HepG2 (cell line): ENCODE measurements around the gene HSPB7. TPM values are rescaled to one million over a fixed set of nuclear protein-coding genes. Genes with fewer than 3 reads are reported as not detected.

ENCODE experiments used
- FLYWCH1 ChIP-seq: sonication (generic); formaldehyde crosslinking; IDR thresholded peaks from 2 replicates; pipeline ENCODE4 v1.8.1; 2023; ENCODE audit warnings: mild to moderate bottlenecking, missing genetic modification reagents
- GATAD1 ChIP-seq: IDR thresholded peaks from 2 replicates; pipeline ENCODE4 v1.6.1; 2016; ENCODE audit warnings: missing genetic modification reagents, missing compliant biosample characterization
- KDM2A ChIP-seq: sonication (generic); formaldehyde crosslinking; IDR thresholded peaks from 2 replicates; pipeline ENCODE4 v1.4.0; 2020; ENCODE audit warnings: low read depth, missing genetic modification reagents, borderline replicate concordance
- MED13 ChIP-seq: sonication (generic); formaldehyde crosslinking; IDR thresholded peaks from 2 replicates; pipeline ENCODE4 v1.5.0; 2020; ENCODE audit warnings: missing genetic modification reagents
- PHF20 ChIP-seq: sonication (generic); formaldehyde crosslinking; IDR thresholded peaks from 2 replicates; pipeline ENCODE4 v1.5.0; 2020; ENCODE audit warnings: mild to moderate bottlenecking, missing genetic modification reagents
- RFX3 ChIP-seq: IDR thresholded peaks from 2 replicates; pipeline ENCODE4 v1.6.1; 2016; ENCODE audit warnings: missing biosample characterization, missing genetic modification reagents
- ZNF570 ChIP-seq: sonication (generic); formaldehyde crosslinking; IDR thresholded peaks from 2 replicates; pipeline ENCODE4 v1.4.0; 2020; ENCODE audit warnings: mild to moderate bottlenecking, missing genetic modification reagents, borderline replicate concordance
- ZNF749 ChIP-seq: sonication (generic); formaldehyde crosslinking; IDR thresholded peaks from 2 replicates; pipeline ENCODE4 v1.8.0; 2022; ENCODE audit warnings: mild to moderate bottlenecking, missing genetic modification reagents, moderate library complexity, borderline replicate concordance
- ZNF773 ChIP-seq: sonication (generic); formaldehyde crosslinking; IDR thresholded peaks from 2 replicates; pipeline ENCODE4 v1.4.0; 2020; ENCODE audit warnings: missing genetic modification reagents, borderline replicate concordance
- ZNF850 ChIP-seq: sonication (generic); formaldehyde crosslinking; conservative IDR thresholded peaks from 2 replicates; pipeline ENCODE4 v1.9.0; 2021; ENCODE audit warnings: mild to moderate bottlenecking, missing genetic modification reagents
- polyA plus RNA-seq, 8 experiments: library from polyadenylated mRNA; depleted of rRNA in 3 of 8; stranded (reverse) in 7 of 8; unstranded in 1 of 8; fragments of >200 nt; fragmentation: Illumina TruSeq in 4 of 8; extraction: Trizol in 4 of 8; gene quantifications; 2 replicates each; pipeline versions ENCODE4 v1.2.1 to v1.2.3, GENCODE V29; 2011 to 2016; ENCODE audit warnings: low read depth in 4 of 8, missing spikeins in 1 of 8, mixed read lengths in 1 of 8; ENCODE audit not compliant: insufficient read depth in 1 of 8
- total RNA-seq, 5 experiments: library from RNA; depleted of rRNA; stranded (reverse); fragments of >200 nt; fragmentation: Illumina TruSeq; extraction: Trizol; gene quantifications; 2 replicates each; pipeline ENCODE4 v1.2.3, GENCODE V29; 2016; ENCODE audit warnings: low read depth in 1 of 5
- TF ChIP-seq, protein P1 (sequence below): sonication (generic); formaldehyde crosslinking; IDR thresholded peaks from 2 replicates; pipeline ENCODE4 v1.4.0; 2020; ENCODE audit warnings: mild to moderate bottlenecking, missing genetic modification reagents
- TF ChIP-seq, protein P2 (sequence below): sonication (generic); formaldehyde crosslinking; IDR thresholded peaks from 2 replicates; pipeline ENCODE4 v1.5.0; 2020; ENCODE audit warnings: missing genetic modification reagents
- TF ChIP-seq, protein P3 (sequence below): sonication (generic); formaldehyde crosslinking; IDR thresholded peaks from 2 replicates; pipeline ENCODE4 v1.4.0; 2020; ENCODE audit warnings: low read depth, missing genetic modification reagents
- TF ChIP-seq, protein P4 (sequence below): fragments of 450-650 bp; IDR thresholded peaks from 2 replicates; pipeline ENCODE4 v1.6.1; 2016

Gene HSPB7
- total and polyA plus RNA-seq, 2 of the 13 experiments (the other 11 are each of a cell fraction or from before 2014, with no cell fraction given): 0.20 TPM; not detected in 1

DNA sequence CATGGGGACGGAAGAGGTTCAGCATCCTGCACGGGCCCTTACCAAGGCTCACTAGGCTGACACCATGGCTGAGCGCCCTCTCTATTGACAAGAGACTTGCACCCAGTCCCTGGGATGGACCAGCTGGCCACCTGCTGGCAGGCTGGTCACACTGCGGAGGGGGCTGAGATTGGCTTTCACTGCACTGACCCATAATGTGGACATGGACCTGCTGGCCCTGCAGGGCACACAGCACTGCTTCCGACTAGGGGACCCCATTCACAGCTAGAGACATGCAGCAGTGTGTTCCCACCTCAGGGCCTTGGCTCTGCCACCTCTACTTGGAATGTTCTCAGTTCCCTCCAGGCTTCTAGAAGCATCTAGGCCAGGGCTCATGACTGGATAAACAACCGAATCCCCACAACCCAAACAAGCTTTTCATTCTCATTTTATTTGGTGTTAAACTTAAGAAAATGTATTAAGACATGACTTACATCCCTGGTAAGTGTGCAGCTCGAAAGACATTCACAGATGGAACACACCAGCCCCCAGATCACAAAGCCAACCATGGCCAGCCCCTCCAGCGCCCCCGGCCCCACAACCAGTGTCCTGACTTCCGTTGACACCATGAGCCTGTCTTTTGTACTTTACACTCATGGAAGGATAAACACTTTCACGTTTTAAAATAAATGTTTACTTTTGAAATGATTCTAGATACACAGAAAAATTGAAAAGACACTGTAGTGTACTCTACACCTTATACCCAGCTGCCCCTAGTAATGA lies 23.1 kb downstream of the HSPB7 start (continued):
- TF ChIP-seq, protein P1, sequence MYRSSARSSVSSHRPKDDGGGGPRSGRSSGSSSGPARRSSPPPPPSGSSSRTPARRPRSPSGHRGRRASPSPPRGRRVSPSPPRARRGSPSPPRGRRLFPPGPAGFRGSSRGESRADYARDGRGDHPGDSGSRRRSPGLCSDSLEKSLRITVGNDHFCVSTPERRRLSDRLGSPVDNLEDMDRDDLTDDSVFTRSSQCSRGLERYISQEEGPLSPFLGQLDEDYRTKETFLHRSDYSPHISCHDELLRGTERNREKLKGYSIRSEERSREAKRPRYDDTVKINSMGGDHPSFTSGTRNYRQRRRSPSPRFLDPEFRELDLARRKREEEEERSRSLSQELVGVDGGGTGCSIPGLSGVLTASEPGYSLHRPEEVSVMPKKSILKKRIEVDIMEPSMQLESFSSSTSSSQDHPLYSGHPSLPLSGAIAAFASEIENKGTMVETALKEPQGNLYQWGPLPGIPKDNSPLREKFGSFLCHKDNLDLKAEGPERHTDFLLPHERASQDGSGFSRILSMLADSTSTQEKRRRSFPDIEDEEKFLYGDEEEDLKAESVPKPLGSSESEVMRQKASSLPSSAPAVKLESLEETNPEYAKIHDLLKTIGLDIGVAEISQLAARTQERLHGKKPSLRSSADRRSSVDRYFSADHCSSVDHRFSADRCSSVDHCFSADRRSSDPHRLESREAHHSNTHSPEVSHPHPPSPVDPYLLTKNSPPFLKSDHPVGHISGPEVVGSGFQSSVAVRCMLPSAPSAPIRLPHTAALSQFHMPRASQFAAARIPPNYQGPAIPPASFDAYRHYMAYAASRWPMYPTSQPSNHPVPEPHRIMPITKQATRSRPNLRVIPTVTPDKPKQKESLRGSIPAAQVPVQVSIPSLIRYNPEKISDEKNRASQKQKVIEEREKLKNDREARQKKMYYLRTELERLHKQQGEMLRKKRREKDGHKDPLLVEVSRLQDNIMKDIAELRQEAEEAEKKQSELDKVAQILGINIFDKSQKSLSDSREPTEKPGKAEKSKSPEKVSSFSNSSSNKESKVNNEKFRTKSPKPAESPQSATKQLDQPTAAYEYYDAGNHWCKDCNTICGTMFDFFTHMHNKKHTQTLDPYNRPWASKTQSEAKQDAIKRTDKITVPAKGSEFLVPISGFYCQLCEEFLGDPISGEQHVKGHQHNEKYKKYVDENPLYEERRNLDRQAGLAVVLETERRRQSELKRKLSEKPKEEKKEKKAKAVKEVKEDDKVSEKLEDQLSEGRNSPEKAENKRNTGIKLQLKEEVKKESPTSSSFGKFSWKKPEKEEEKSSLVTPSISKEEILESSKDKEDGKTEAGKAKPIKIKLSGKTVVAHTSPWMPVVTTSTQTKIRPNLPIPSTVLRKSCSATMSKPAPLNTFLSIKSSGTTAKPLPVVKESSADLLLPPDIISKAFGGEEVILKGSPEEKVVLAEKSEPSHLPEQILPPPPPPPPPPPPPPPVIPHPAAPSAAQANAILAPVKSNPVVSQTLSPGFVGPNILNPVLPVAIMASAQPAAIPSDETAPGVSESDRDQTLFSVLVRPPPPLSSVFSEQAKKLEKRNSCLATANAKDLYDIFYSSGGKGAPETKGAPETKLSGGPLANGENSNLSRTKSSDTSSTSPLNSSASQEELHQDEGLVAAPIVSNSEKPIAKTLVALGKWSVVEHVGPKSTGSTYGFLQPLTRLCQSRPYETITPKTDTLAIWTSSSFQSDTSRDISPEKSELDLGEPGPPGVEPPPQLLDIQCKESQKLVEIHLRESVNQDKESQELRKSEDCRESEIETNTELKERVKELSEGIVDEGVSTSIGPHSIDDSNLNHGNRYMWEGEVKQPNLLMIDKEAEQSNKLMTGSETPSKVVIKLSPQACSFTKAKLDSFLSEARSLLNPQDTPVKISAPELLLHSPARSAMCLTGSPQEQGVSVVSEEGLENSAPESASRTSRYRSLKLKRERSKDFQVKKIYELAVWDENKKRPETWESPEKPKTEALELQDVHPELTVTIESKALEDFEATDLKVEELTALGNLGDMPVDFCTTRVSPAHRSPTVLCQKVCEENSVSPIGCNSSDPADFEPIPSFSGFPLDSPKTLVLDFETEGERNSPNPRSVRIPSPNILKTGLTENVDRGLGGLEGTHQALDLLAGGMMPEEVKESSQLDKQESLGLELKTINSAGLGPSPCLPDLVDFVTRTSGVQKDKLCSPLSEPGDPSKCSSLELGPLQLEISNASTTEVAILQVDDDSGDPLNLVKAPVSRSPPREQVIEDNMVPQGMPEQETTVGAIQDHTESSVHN (CRISPR knock-in tag): no peak
- TF ChIP-seq, protein P2, sequence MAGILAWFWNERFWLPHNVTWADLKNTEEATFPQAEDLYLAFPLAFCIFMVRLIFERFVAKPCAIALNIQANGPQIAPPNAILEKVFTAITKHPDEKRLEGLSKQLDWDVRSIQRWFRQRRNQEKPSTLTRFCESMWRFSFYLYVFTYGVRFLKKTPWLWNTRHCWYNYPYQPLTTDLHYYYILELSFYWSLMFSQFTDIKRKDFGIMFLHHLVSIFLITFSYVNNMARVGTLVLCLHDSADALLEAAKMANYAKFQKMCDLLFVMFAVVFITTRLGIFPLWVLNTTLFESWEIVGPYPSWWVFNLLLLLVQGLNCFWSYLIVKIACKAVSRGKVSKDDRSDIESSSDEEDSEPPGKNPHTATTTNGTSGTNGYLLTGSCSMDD (CRISPR knock-in tag): no peak
- no peak for TF ChIP-seq ZNF570 (CRISPR knock-in tag)
- no peak for TF ChIP-seq ZNF749
- no peak for TF ChIP-seq MED13
- no peak for TF ChIP-seq RFX3
- TF ChIP-seq KDM2A (CRISPR knock-in tag): peak; percentile 60; the same call in 1 of the 2 replicates
- no peak for TF ChIP-seq ZNF773 (CRISPR knock-in tag)
- no peak; the same call in 1 of the 2 replicates for TF ChIP-seq PHF20 (CRISPR knock-in tag)
- TF ChIP-seq, protein P3, sequence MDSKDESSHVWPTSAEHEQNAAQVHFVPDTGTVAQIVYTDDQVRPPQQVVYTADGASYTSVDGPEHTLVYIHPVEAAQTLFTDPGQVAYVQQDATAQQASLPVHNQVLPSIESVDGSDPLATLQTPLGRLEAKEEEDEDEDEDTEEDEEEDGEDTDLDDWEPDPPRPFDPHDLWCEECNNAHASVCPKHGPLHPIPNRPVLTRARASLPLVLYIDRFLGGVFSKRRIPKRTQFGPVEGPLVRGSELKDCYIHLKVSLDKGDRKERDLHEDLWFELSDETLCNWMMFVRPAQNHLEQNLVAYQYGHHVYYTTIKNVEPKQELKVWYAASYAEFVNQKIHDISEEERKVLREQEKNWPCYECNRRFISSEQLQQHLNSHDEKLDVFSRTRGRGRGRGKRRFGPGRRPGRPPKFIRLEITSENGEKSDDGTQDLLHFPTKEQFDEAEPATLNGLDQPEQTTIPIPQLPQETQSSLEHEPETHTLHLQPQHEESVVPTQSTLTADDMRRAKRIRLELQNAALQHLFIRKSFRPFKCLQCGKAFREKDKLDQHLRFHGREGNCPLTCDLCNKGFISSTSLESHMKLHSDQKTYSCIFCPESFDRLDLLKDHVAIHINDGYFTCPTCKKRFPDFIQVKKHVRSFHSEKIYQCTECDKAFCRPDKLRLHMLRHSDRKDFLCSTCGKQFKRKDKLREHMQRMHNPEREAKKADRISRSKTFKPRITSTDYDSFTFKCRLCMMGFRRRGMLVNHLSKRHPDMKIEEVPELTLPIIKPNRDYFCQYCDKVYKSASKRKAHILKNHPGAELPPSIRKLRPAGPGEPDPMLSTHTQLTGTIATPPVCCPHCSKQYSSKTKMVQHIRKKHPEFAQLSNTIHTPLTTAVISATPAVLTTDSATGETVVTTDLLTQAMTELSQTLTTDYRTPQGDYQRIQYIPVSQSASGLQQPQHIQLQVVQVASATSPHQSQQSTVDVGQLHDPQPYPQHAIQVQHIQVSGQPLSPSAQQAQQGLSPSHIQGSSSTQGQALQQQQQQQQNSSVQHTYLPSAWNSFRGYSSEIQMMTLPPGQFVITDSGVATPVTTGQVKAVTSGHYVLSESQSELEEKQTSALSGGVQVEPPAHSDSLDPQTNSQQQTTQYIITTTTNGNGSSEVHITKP (CRISPR knock-in tag): 0 out of 2 replicates have a peak, but pooled peaks have one; percentile 38
- no peak for TF ChIP-seq ZNF850 (CRISPR knock-in tag)
- TF ChIP-seq, protein P4, sequence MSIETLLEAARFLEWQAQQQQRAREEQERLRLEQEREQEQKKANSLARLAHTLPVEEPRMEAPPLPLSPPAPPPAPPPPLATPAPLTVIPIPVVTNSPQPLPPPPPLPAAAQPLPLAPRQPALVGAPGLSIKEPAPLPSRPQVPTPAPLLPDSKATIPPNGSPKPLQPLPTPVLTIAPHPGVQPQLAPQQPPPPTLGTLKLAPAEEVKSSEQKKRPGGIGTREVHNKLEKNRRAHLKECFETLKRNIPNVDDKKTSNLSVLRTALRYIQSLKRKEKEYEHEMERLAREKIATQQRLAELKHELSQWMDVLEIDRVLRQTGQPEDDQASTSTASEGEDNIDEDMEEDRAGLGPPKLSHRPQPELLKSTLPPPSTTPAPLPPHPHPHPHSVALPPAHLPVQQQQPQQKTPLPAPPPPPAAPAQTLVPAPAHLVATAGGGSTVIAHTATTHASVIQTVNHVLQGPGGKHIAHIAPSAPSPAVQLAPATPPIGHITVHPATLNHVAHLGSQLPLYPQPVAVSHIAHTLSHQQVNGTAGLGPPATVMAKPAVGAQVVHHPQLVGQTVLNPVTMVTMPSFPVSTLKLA: no peak
- TF ChIP-seq FLYWCH1 (CRISPR knock-in tag): no peak
- TF ChIP-seq GATAD1 (CRISPR knock-in tag): no peak
